Vagina (tissue), 2 donors: Measurements from ENCODE around the gene WWOX. TPM values are rescaled to one million over a fixed set of nuclear protein-coding genes. Genes with fewer than 3 reads are reported as not detected.

Experiments
- DNase-seq, 2 donors: peaks; one replicate each; pipeline ENCODE4 v3.0.0-alpha.2; 2017; ENCODE audit errors: extremely low spot score in 2 of 2
- H3K27ac ChIP-seq: fragments of 200-600 bp; sonication (generic); one replicate; pipeline ENCODE4 v1.5.1; 2019
- H3K27me3 ChIP-seq: fragments of 200-600 bp; sonication (generic); one replicate; pipeline ENCODE4 v1.5.1; 2019
- H3K36me3 ChIP-seq, 2 donors: fragments of 200-600 bp; sonication (generic); one replicate each; pipeline ENCODE4 v1.5.1; 2017 to 2019
- H3K4me1 ChIP-seq: fragments of 200-600 bp; sonication (generic); one replicate; pipeline ENCODE4 v1.5.1; 2019
- H3K4me3 ChIP-seq, 2 donors: fragments of 200-600 bp; sonication (generic); 1 replicate in 1 of 2; 2 replicates in 1 of 2; pipeline ENCODE4 v1.5.1; 2016 to 2019
- H3K9me3 ChIP-seq: fragments of 200-600 bp; sonication (generic); one replicate; pipeline ENCODE4 v1.5.1; 2019
- CTCF ChIP-seq, 3 experiments: fragments of 450-650 bp in 2 of 3; fragments of 200-600 bp in 1 of 3; sonication (generic) in 1 of 3; IDR thresholded peaks; one replicate each; pipeline ENCODE4 v1.5.1; 2017 to 2019; ENCODE audit warnings: antibody characterized with exemption in 3 of 3, mild to moderate bottlenecking in 2 of 3, moderate library complexity in 2 of 3
- POLR2A ChIP-seq, 2 donors: fragments of 450-650 bp; IDR thresholded peaks; one replicate each; pipeline ENCODE4 v1.6.1; 2017; ENCODE audit warnings: antibody characterized with exemption in 2 of 2, mild to moderate bottlenecking in 2 of 2, moderate library complexity in 2 of 2
- POLR2AphosphoS5 ChIP-seq, 2 donors: sonication (generic); formaldehyde crosslinking; IDR thresholded peaks; one replicate each; pipeline ENCODE4 v1.9.0; 2017; ENCODE audit warnings: antibody characterized with exemption in 2 of 2, mild to moderate bottlenecking in 2 of 2, low read depth in 1 of 2; ENCODE audit not compliant: insufficient read depth in 1 of 2
- intact Hi-C: fragments of 100-400 bp; cut with DNase I; formaldehyde crosslinking; loops from one replicate; pipeline ENCODE4 v1.15.1; 2023
- total RNA-seq: library from RNA; depleted of rRNA; stranded (reverse); fragments of >200 nt; gene quantifications from one replicate; pipeline ENCODE4 v1.2.3, GENCODE V29; 2016

Gene WWOX
- total RNA-seq, 1 donor from 2014 or later: 33.1 TPM

GRCh38 chr16:79154086-79154485 lies 1054.6 kb downstream of the WWOX start:
- Histone ChIP-seq H3K4me1 (no peaks in the 10 kb centered on the region), H3K36me3 (no peaks in the 10 kb centered on the region), H3K27ac (no peak overlapping the region), H3K9me3 (no peaks in the 10 kb centered on the region), H3K4me3 (no peak overlapping the region), H3K27me3 (no peaks in the 10 kb centered on the region)
- intact Hi-C loops: no loop called here
- TF ChIP-seq CTCF (IDR thresholded peaks at IDR 0.05): no peak
- no peak for TF ChIP-seq POLR2A (IDR thresholded peaks at IDR 0.05)
- TF ChIP-seq POLR2AphosphoS5 (IDR thresholded peaks at IDR 0.05; ENCODE audit: insufficient read depth in 1 of 2, low read depth in 1 of 2): no peak
- DNase-seq: no peak

- intact Hi-C loops: no loop called here
- no peaks in the 10 kb centered on the region for H3K36me3 ChIP-seq
- no peaks in the 10 kb centered on the region for H3K9me3 ChIP-seq
- no peak overlapping the region for H3K4me3 ChIP-seq
- DNase-seq: no peak
- H3K4me1 ChIP-seq: no peaks in the 10 kb centered on the region
- H3K27me3 ChIP-seq: no peaks in the 10 kb centered on the region
- TF ChIP-seq POLR2AphosphoS5 (IDR thresholded peaks at IDR 0.05; ENCODE audit: insufficient read depth in 1 of 2, low read depth in 1 of 2) (no peak), POLR2A (IDR thresholded peaks at IDR 0.05) (no peak), CTCF (IDR thresholded peaks at IDR 0.05) (no peak)
- no peak overlapping the region for H3K27ac ChIP-seq
These were observed 1056.0 kb downstream of the WWOX start for GRCh38 chr16:79155471-79155870.

- DNase-seq: no peak
- H3K36me3 ChIP-seq: no peaks in the 10 kb centered on the region
- H3K9me3 ChIP-seq: no peaks in the 10 kb centered on the region
- H3K27ac ChIP-seq: no peak overlapping the region
- no peak overlapping the region for H3K4me3 ChIP-seq
- no peaks in the 10 kb centered on the region for H3K4me1 ChIP-seq
- intact Hi-C loops: no loop called here
- no peak for TF ChIP-seq POLR2A (IDR thresholded peaks at IDR 0.05)
- no peak for TF ChIP-seq CTCF (IDR thresholded peaks at IDR 0.05)
- TF ChIP-seq POLR2AphosphoS5 (IDR thresholded peaks at IDR 0.05; ENCODE audit: insufficient read depth in 1 of 2, low read depth in 1 of 2): no peak
- no peaks in the 10 kb centered on the region for H3K27me3 ChIP-seq
These were observed 1056.5 kb downstream of the WWOX start for GRCh38 chr16:79155904-79156303.

DNA sequence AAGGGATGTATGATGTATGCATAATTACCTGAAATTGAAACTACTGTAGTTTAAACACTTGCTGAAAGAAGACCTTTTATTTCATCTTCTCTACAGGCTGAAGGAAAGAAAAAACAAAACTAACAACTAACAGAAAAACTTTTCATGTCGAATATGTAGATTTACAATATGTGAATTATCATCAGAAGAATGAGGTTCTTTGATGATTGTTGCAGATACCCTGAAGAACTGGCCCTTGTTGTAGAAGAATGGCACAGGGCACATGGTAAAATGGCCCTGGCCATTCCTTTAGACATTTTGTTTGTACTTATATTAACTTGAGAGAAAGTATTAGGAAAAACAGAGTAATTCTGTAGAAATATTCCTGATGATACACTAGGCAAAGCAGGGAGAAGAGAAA lies 1057.3 kb downstream of the WWOX start:
- H3K27ac ChIP-seq: no peak overlapping the region
- H3K4me3 ChIP-seq: no peak overlapping the region
- no peak for DNase-seq
- no peak for TF ChIP-seq POLR2A (IDR thresholded peaks at IDR 0.05)
- TF ChIP-seq CTCF (IDR thresholded peaks at IDR 0.05): no peak
- H3K27me3 ChIP-seq: no peaks in the 10 kb centered on the region
- H3K9me3 ChIP-seq: no peaks in the 10 kb centered on the region
- intact Hi-C loops: no loop called here
- H3K36me3 ChIP-seq: no peaks in the 10 kb centered on the region
- no peaks in the 10 kb centered on the region for H3K4me1 ChIP-seq

GRCh38 chr16:79158337-79158736 lies 1058.9 kb downstream of the WWOX start:
- intact Hi-C loops: no loop called here
- Histone ChIP-seq H3K27me3 (no peaks in the 10 kb centered on the region), H3K27ac (no peak overlapping the region), H3K4me1 (peaks cover 1% of the 10 kb centered on the region), H3K4me3 (no peak overlapping the region), H3K36me3 (no peaks in the 10 kb centered on the region), H3K9me3 (no peaks in the 10 kb centered on the region)
- TF ChIP-seq POLR2AphosphoS5 (IDR thresholded peaks at IDR 0.05; ENCODE audit: insufficient read depth in 1 of 2, low read depth in 1 of 2) (no peak), POLR2A (IDR thresholded peaks at IDR 0.05) (no peak), CTCF (IDR thresholded peaks at IDR 0.05) (no peak)
- no peak for DNase-seq
